Calu3 (cell line): ENCODE data around the gene KAT6B. TPM values are rescaled to one million over a fixed set of nuclear protein-coding genes. Genes with fewer than 3 reads are reported as not detected.

Experiments used
- BruUV-seq: library from RNA; stranded (reverse); fragments of 400-500 nt; replicated peaks from 2 replicates; lab custom pipeline; 2021; lab: Mats Ljungman, UMichigan
- CTCF ChIA-PET: fragments of 300-600 bp; sonication (Branson Sonifier 250); formaldehyde crosslinking; loops from one replicate; lab custom pipeline; 2022; ENCODE audit warnings: antibody characterized with exemption; lab: Charles Lee
- DNase-seq: peaks from one replicate; pipeline ENCODE4 v3.0.0; 2022
- H3K27ac Mint-ChIP-seq: one replicate; pipeline ENCODE4 v1.8.0; 2022; ENCODE audit warnings: mixed read lengths; ENCODE audit not compliant: unreplicated experiment
- H3K27me3 Mint-ChIP-seq: one replicate; pipeline ENCODE4 v1.8.0; 2022; ENCODE audit warnings: mixed read lengths; ENCODE audit not compliant: unreplicated experiment
- H3K36me3 Mint-ChIP-seq: one replicate; pipeline ENCODE4 v1.8.0; 2022; ENCODE audit warnings: mild to moderate bottlenecking, moderate library complexity, mixed read lengths; ENCODE audit not compliant: insufficient read depth, unreplicated experiment
- H3K4me1 Mint-ChIP-seq: one replicate; pipeline ENCODE4 v1.8.0; 2022; ENCODE audit warnings: mild to moderate bottlenecking, low read depth, mixed read lengths; ENCODE audit not compliant: unreplicated experiment
- H3K4me3 Mint-ChIP-seq: one replicate; pipeline ENCODE4 v1.8.0; 2022; ENCODE audit warnings: mild to moderate bottlenecking, low read depth, moderate library complexity, mixed read lengths; ENCODE audit not compliant: unreplicated experiment
- H3K9me3 Mint-ChIP-seq: one replicate; pipeline ENCODE4 v1.8.0; 2022; ENCODE audit warnings: low read depth, mixed read lengths; ENCODE audit not compliant: unreplicated experiment
- CTCF ChIP-seq: fragments of 200-600 bp; IDR thresholded peaks from one replicate; pipeline ENCODE4 v1.8.0; 2022; ENCODE audit warnings: antibody characterized with exemption; ENCODE audit not compliant: unreplicated experiment
- intact Hi-C: fragments of 100-400 bp; cut with micrococcal nuclease; formaldehyde crosslinking; loops from one replicate; pipeline ENCODE4 v1.10.0; 2022; ENCODE audit not compliant: unreplicated experiment
- total RNA-seq: library from RNA; stranded (reverse); gene quantifications from 2 replicates; pipeline ENCODE4 v1.2.3, GENCODE V29; 2022

The KAT6B gene
- total RNA-seq, 1 experiment from 2014 or later = 28.6 TPM

GRCh38 chr10:74936577-74937265 lies 110.3 kb downstream of the KAT6B start:
- H3K4me3 Mint-ChIP-seq = no peak overlapping the region
- no peaks in the 10 kb centered on the region for H3K9me3 Mint-ChIP-seq
- H3K27me3 Mint-ChIP-seq = no peaks in the 10 kb centered on the region
- no peaks in the 10 kb centered on the region for H3K36me3 Mint-ChIP-seq
- no peak for TF ChIP-seq CTCF
- no TSS peak for BruUV-seq
- CTCF ChIA-PET = interaction anchor here (0.7 kb wide), 1 partner anchor 76 kb away, joined by 3 read pairs; no protein-coding TSS in a partner anchor
- DNase-seq = no peak
- no peak overlapping the region for H3K27ac Mint-ChIP-seq
- intact Hi-C loops = no loop called here
- peaks cover 35% of the 10 kb centered on the region for H3K4me1 Mint-ChIP-seq

DNA sequence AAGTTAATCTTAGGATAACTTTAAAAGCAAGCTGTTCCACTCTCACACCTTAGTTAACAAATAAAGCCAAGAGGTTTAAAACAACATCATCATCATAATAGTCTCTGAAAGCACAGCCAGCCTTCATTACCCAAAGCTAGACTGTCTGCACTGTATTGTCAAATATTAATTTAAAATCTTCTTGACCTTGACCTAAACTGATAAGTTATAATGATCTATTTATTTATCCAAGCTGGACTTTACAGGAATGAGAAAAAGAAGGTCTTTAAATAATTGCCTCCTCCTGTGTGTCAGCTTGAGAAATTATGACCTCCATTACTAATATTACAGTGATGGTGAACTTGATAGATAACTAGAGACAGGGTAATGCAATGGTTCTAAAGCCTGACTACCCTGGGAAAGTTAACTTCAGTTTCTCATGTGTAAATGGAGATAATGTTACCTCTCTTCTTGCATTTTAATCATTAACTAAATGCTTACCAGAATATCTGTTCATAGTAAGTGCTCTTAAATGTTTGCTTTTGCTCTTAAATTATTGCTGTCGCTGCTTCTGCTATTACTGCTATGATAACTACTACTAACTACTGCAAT lies 111.0 kb downstream of the KAT6B start:
- H3K4me1 Mint-ChIP-seq = peaks cover 35% of the 10 kb centered on the region
- CTCF ChIA-PET = no interaction called here
- BruUV-seq = no TSS peak
- H3K4me3 Mint-ChIP-seq = peak overlapping the region; percentile 11
- TF ChIP-seq CTCF = no peak
- H3K9me3 Mint-ChIP-seq = no peaks in the 10 kb centered on the region
- DNase-seq = no peak
- no peaks in the 10 kb centered on the region for H3K27me3 Mint-ChIP-seq
- no peaks in the 10 kb centered on the region for H3K36me3 Mint-ChIP-seq
- intact Hi-C loops = no loop called here
- H3K27ac Mint-ChIP-seq = no peak overlapping the region

GRCh38 chr10:74944205-74944604 lies 117.8 kb downstream of the KAT6B start:
- Mint-ChIP-seq H3K4me3 (no peak overlapping the region), H3K4me1 (peaks cover 50% of the 10 kb centered on the region), H3K27me3 (no peaks in the 10 kb centered on the region), H3K27ac (no peak overlapping the region), H3K36me3 (no peaks in the 10 kb centered on the region), H3K9me3 (no peaks in the 10 kb centered on the region)
- CTCF ChIA-PET = no interaction called here
- intact Hi-C loops = no loop called here
- DNase-seq = no peak
- TF ChIP-seq CTCF = no peak
- no TSS peak for BruUV-seq

DNA sequence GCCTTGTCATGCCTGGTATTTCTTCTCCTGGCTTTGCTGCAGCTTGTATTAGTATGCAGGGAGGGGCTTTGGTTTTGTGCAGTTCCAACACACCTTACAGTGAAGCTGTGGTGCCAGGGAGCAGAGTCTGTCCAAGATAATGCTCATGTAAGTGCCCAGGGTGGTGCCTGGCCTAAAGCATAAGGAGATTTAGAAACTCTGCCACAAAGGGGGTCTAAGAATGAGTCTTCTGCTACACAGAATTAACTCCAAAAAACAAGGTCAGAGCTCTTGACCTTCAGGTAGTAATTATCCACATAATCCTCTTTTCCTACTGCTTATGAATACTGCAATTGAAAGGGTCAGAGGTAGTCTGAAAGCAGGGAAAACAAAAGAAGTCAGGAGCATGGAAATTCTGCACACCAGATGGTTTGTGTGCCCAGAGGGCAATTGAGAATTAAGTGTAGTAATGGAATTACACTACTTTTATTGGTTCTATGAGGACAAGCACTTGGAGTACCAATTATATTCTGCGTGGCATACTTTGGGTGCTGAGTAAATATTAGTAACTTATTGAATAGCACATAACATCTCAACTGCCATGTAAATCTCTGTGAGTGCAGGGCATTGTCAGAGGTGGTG lies 121.5 kb downstream of the KAT6B start:
- no peak overlapping the region for H3K27ac Mint-ChIP-seq
- no peak overlapping the region for H3K4me3 Mint-ChIP-seq
- H3K9me3 Mint-ChIP-seq = no peaks in the 10 kb centered on the region
- CTCF ChIA-PET = interaction anchor here (1.0 kb wide), 1 partner anchor 10 kb away, joined by 3 read pairs; no protein-coding TSS in a partner anchor
- intact Hi-C loops = no loop called here
- H3K4me1 Mint-ChIP-seq = peaks cover 41% of the 10 kb centered on the region
- no peak for DNase-seq
- no peaks in the 10 kb centered on the region for H3K27me3 Mint-ChIP-seq
- no TSS peak for BruUV-seq
- no peak for TF ChIP-seq CTCF
- H3K36me3 Mint-ChIP-seq = no peaks in the 10 kb centered on the region
